GM12878 (cell line): ENCODE measurements around the gene CEP76. TPM values are rescaled to one million over a fixed set of nuclear protein-coding genes. Genes with fewer than 3 reads are reported as not detected.
A peak's percentile ranks its signal among the peaks of the same experiment; 100 is the strongest.

ENCODE experiments used
- CBFB ChIP-seq: IDR thresholded peaks from 2 replicates; pipeline ENCODE4 v1.6.1; 2016; ENCODE audit warnings: antibody characterized with exemption, low read depth
- ESRRA ChIP-seq: IDR thresholded peaks from 2 replicates; pipeline ENCODE4 v1.6.1; 2012; ENCODE audit warnings: mild to moderate bottlenecking, low read length, improper control_type of control experiment
- FOS ChIP-seq: IDR thresholded peaks from 3 replicates; pipeline ENCODE4 v1.6.1; 2011; ENCODE audit warnings: borderline replicate concordance; ENCODE audit not compliant: insufficient read length; ENCODE audit errors: extremely low read depth
- JUND ChIP-seq: IDR thresholded peaks from 2 replicates; pipeline ENCODE4 v1.6.1; 2012; ENCODE audit warnings: low read depth, mild to moderate bottlenecking, low read length, improper control_type of control experiment, moderate library complexity
- MXI1 ChIP-seq: fragments of 150-350 bp; IDR thresholded peaks from 2 replicates; pipeline ENCODE4 v1.6.1; 2011; ENCODE audit warnings: low read depth, mild to moderate bottlenecking, inconsistent platforms, low read length, improper control_type of control experiment
- PAX5 ChIP-seq: IDR thresholded peaks from 2 replicates; pipeline ENCODE4 v1.6.1; 2011; ENCODE audit warnings: low read depth, low read length, borderline replicate concordance
- PAX8 ChIP-seq: fragments of 450-650 bp; IDR thresholded peaks from 2 replicates; pipeline ENCODE4 v1.6.1; 2017; ENCODE audit warnings: mild to moderate bottlenecking, moderate library complexity
- RAD21 ChIP-seq: IDR thresholded peaks from 2 replicates; pipeline ENCODE4 v1.6.1; 2011; ENCODE audit warnings: mild to moderate bottlenecking, low read depth, low read length, moderate library complexity; ENCODE audit not compliant: insufficient read depth
- RBBP5 ChIP-seq: fragments of 200-600 bp; sonication (generic); conservative IDR thresholded peaks from 2 replicates; pipeline ENCODE4 v1.6.1; 2016
- RCOR1 ChIP-seq: conservative IDR thresholded peaks from 2 replicates; pipeline ENCODE4 v1.6.1; 2012; ENCODE audit warnings: low read depth, low read length, improper control_type of control experiment
- SMARCA5 ChIP-seq: fragments of 450-650 bp; IDR thresholded peaks from 2 replicates; pipeline ENCODE4 v1.6.1; 2017; ENCODE audit warnings: mild to moderate bottlenecking
- SRF ChIP-seq, 2 experiments: IDR thresholded peaks; 2 replicates each; pipeline ENCODE4 v1.6.1; 2011; ENCODE audit warnings: low read depth in 2 of 2, low read length in 2 of 2, mild to moderate bottlenecking in 1 of 2, moderate library complexity in 1 of 2
- SUPT20H ChIP-seq: IDR thresholded peaks from 2 replicates; pipeline ENCODE4 v1.6.1; 2011; ENCODE audit warnings: low read depth, mild to moderate bottlenecking, low read length, moderate library complexity, borderline replicate concordance; ENCODE audit not compliant: control insufficient read depth
- YBX1 ChIP-seq: fragments of 450-650 bp; IDR thresholded peaks from 2 replicates; pipeline ENCODE4 v1.6.1; 2016; ENCODE audit warnings: antibody characterized with exemption
- ZNF207 ChIP-seq: fragments of 450-650 bp; IDR thresholded peaks from 2 replicates; pipeline ENCODE4 v1.6.1; 2014; ENCODE audit warnings: antibody characterized with exemption, mild to moderate bottlenecking, borderline replicate concordance
- ZNF384 ChIP-seq: IDR thresholded peaks from 2 replicates; pipeline ENCODE4 v1.6.1; 2012; ENCODE audit warnings: low read depth, mild to moderate bottlenecking, low read length, improper control_type of control experiment, borderline replicate concordance
- ZNF622 ChIP-seq: fragments of 450-650 bp; IDR thresholded peaks from 2 replicates; pipeline ENCODE4 v1.6.1; 2017; ENCODE audit warnings: mild to moderate bottlenecking, inconsistent platforms
- ZSCAN29 ChIP-seq: fragments of 450-650 bp; IDR thresholded peaks from 2 replicates; pipeline ENCODE4 v1.6.1; 2017; ENCODE audit warnings: mild to moderate bottlenecking, moderate library complexity
- ZZZ3 ChIP-seq: IDR thresholded peaks from 2 replicates; pipeline ENCODE4 v1.6.1; 2011; ENCODE audit warnings: low read depth; ENCODE audit not compliant: control insufficient read depth, insufficient read length
- polyA plus RNA-seq, 11 experiments: library from polyadenylated mRNA; depleted of rRNA in 4 of 11; unstranded in 6 of 11; stranded (reverse) in 5 of 11; fragments of >200 nt; fragmentation: Nextera tagmentation in 4 of 11; fragmentation: Illumina TruSeq in 1 of 11; extraction: Ambion mirVana in 4 of 11; extraction: Trizol in 1 of 11; gene quantifications; 1 replicate in 1 of 11; 2 replicates in 10 of 11; pipeline versions ENCODE4 v1.2.1 to v1.2.3, GENCODE V29; 2011 to 2016; ENCODE audit warnings: inconsistent platforms in 2 of 11, missing spikeins in 2 of 11, low read depth in 1 of 11
- total RNA-seq, 4 experiments: library from RNA; depleted of rRNA in 3 of 4; stranded (reverse); fragments of >200 nt in 3 of 4; fragmentation: Illumina TruSeq in 1 of 4; extraction: Trizol in 1 of 4; gene quantifications; 2 replicates each; pipeline versions ENCODE4 v1.2.1 to v1.2.3, GENCODE V29; 2013 to 2021
- TF ChIP-seq, protein P1 (sequence below): IDR thresholded peaks from 2 replicates; pipeline ENCODE4 v1.6.1; 2012; ENCODE audit warnings: low read length, inconsistent platforms
- TF ChIP-seq, protein P2 (sequence below): IDR thresholded peaks from 2 replicates; pipeline ENCODE4 v1.6.1; 2012; ENCODE audit warnings: low read depth, low read length, improper control_type of control experiment
- TF ChIP-seq, protein P3 (sequence below): fragments of 450-650 bp; IDR thresholded peaks from 2 replicates; pipeline ENCODE4 v1.6.1; 2017; ENCODE audit warnings: antibody characterized with exemption, mild to moderate bottlenecking, moderate library complexity
- TF ChIP-seq, protein P4 (sequence below): IDR thresholded peaks from 2 replicates; pipeline ENCODE4 v1.6.1; 2011; ENCODE audit warnings: borderline replicate concordance, low read depth, mild to moderate bottlenecking, moderate library complexity, low read length; ENCODE audit not compliant: insufficient read depth, poor library complexity, severe bottlenecking

Gene CEP76
- total and polyA plus RNA-seq, 10 of the 15 experiments (the other 5 are each of a cell fraction or from before 2014, with no cell fraction given) = 3.9 to 14.9 (median 13.2) TPM

DNA sequence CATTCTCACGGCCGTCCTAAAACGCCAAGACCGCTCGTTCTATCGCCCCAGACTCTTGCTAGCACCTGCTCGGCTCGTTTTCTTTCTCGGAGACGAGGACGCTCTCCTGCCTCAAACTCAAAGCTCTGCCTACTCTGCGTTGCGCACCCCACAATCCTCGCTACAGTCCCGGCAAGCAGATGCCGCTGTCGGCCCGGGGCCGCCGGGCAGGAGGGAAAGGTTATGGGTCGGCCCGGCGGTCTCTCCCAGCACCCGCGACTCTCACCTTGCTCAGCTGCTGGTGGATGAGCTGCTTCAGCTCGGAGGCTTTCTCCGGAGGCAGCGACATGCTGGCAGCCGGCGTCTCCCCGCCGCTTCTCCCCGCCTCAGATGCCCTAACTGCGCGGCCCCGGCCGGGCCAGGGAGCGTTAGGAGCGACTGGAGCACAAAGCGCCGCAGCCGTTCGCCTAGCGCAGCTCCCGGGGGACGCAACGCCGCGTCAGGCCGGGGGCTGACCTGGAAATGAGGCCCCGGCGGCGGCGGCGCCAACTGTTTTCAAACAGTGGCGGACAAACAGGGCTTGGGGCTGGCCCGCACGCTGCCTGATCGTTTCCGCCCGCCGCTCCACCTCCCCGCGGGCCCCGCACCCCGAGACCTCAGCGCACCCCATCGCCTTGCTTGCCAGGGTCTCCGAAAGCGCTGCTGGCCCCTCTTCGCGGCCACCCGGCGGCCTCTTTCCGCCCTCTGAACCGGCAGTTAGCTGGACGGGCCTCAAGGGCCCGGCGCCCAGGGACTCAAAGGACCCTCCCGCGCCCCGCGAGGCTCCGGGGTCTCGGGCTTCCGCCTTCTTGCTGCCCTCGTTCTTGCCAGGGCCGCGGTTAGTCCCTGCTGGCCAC is at the start of gene CEP76, which contains the start of gene PSMG2 (continued):
- TF ChIP-seq, protein P1, sequence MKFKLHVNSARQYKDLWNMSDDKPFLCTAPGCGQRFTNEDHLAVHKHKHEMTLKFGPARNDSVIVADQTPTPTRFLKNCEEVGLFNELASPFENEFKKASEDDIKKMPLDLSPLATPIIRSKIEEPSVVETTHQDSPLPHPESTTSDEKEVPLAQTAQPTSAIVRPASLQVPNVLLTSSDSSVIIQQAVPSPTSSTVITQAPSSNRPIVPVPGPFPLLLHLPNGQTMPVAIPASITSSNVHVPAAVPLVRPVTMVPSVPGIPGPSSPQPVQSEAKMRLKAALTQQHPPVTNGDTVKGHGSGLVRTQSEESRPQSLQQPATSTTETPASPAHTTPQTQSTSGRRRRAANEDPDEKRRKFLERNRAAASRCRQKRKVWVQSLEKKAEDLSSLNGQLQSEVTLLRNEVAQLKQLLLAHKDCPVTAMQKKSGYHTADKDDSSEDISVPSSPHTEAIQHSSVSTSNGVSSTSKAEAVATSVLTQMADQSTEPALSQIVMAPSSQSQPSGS = no peak
- TF ChIP-seq PAX8 = no peak
- TF ChIP-seq ZZZ3 = no peak
- no peak for TF ChIP-seq YBX1
- peak; percentile 64 for TF ChIP-seq MXI1
- no peak for TF ChIP-seq ZNF622
- peak; percentile 35; the same call in 1 of the 2 replicates for TF ChIP-seq RBBP5
- peak; percentile 99 for TF ChIP-seq ZNF207
- no peak for TF ChIP-seq RCOR1
- TF ChIP-seq, protein P2, sequence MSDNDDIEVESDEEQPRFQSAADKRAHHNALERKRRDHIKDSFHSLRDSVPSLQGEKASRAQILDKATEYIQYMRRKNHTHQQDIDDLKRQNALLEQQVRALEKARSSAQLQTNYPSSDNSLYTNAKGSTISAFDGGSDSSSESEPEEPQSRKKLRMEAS = peak; percentile 83
- no peak for TF ChIP-seq ESRRA
- no peak for TF ChIP-seq FOS
- TF ChIP-seq SRF (IDR thresholded peaks at IDR 0.05; ENCODE audit: low read depth in 2 of 2, low read length in 2 of 2) = peak in 1 of 2 experiments; percentile 65; a peak in 1 of 4 replicates
- TF ChIP-seq ZSCAN29 = no peak
- TF ChIP-seq CBFB = peak; percentile 88
- TF ChIP-seq, protein P3, sequence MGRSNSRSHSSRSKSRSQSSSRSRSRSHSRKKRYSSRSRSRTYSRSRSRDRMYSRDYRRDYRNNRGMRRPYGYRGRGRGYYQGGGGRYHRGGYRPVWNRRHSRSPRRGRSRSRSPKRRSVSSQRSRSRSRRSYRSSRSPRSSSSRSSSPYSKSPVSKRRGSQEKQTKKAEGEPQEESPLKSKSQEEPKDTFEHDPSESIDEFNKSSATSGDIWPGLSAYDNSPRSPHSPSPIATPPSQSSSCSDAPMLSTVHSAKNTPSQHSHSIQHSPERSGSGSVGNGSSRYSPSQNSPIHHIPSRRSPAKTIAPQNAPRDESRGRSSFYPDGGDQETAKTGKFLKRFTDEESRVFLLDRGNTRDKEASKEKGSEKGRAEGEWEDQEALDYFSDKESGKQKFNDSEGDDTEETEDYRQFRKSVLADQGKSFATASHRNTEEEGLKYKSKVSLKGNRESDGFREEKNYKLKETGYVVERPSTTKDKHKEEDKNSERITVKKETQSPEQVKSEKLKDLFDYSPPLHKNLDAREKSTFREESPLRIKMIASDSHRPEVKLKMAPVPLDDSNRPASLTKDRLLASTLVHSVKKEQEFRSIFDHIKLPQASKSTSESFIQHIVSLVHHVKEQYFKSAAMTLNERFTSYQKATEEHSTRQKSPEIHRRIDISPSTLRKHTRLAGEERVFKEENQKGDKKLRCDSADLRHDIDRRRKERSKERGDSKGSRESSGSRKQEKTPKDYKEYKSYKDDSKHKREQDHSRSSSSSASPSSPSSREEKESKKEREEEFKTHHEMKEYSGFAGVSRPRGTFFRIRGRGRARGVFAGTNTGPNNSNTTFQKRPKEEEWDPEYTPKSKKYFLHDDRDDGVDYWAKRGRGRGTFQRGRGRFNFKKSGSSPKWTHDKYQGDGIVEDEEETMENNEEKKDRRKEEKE = no peak
- TF ChIP-seq RAD21 = no peak
- TF ChIP-seq, protein P4, sequence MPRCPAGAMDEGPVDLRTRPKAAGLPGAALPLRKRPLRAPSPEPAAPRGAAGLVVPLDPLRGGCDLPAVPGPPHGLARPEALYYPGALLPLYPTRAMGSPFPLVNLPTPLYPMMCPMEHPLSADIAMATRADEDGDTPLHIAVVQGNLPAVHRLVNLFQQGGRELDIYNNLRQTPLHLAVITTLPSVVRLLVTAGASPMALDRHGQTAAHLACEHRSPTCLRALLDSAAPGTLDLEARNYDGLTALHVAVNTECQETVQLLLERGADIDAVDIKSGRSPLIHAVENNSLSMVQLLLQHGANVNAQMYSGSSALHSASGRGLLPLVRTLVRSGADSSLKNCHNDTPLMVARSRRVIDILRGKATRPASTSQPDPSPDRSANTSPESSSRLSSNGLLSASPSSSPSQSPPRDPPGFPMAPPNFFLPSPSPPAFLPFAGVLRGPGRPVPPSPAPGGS = peak; percentile 23
- TF ChIP-seq JUND = no peak
- TF ChIP-seq PAX5 = 0 out of 2 replicates have a peak, but pooled peaks have one; percentile 28
- no peak for TF ChIP-seq ZNF384
- TF ChIP-seq SMARCA5 = no peak
- no peak for TF ChIP-seq SUPT20H
